Measurements from ENCODE around the gene YTHDF1. TPM values are rescaled to one million over a fixed set of nuclear protein-coding genes. Genes with fewer than 3 reads are reported as not detected.

YTHDF1 gene
- total and polyA plus RNA-seq, 2 of the 4 experiments (the other 2 are of a cell fraction) = 10.9 to 22.6 TPM

DNA sequence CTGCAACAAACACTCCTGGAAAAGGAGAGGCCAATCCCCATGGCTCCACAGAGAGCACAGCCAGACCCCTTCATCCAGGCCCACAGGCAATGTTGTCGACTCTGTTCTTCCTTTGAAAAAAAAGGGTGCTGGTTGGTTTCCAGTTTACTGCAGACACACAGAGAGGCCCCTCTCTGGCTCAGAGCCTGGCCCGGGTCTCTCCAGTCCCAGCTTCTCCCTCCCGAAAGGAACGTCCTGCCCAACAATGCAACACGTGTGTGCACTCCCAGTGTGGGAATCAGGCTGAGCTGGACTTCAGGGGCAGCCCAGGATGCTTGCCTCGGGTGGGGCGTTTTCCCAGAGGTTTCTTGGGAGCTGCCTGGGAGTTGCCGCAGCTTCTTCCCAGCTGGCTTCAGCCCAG, 42.9 kb upstream of the YTHDF1 start:
- POLR2A ChIA-PET (ENCODE audit: unreplicated experiment) = no interaction called here
- no peak overlapping the region for H3K9ac ChIP-seq (ENCODE audit: low read depth, low read length)
- H3K4me3 ChIP-seq (ENCODE audit: insufficient read depth, low read depth, low read length) = no peak overlapping the region
- no peak overlapping the region for H3K14ac ChIP-seq (replicated peaks; ENCODE audit: low read depth, low read length)
- no peak overlapping the region for H3K18ac ChIP-seq (ENCODE audit: low read depth, low read length)
- H4K5ac ChIP-seq (ENCODE audit: low read depth, low read length) = no peak overlapping the region
- TF ChIP-seq RCOR1 (IDR thresholded peaks at IDR 0.05; ENCODE audit: insufficient replicate concordance, low read length) (no peak), NFE2L2 (IDR thresholded peaks at IDR 0.05; ENCODE audit: low read depth, low read length) (no peak), FOS (IDR thresholded peaks at IDR 0.05; ENCODE audit: low read depth, low read length) (no peak), CEBPB (IDR thresholded peaks at IDR 0.05; ENCODE audit: low read depth, low read length) (no peak), POLR2A (IDR thresholded peaks at IDR 0.05; ENCODE audit: low read depth, low read length) (no peak), MAZ (IDR thresholded peaks at IDR 0.05; ENCODE audit: borderline replicate concordance, low read depth, low read length) (no peak), BHLHE40 (IDR thresholded peaks at IDR 0.05; ENCODE audit: low read depth, low read length) (no peak), CHD1 (IDR thresholded peaks at IDR 0.05; ENCODE audit: low read depth, low read length) (no peak), MAFK (IDR thresholded peaks at IDR 0.05; ENCODE audit: low read depth, low read length) (no peak)
- TF ChIP-seq, protein P1, sequence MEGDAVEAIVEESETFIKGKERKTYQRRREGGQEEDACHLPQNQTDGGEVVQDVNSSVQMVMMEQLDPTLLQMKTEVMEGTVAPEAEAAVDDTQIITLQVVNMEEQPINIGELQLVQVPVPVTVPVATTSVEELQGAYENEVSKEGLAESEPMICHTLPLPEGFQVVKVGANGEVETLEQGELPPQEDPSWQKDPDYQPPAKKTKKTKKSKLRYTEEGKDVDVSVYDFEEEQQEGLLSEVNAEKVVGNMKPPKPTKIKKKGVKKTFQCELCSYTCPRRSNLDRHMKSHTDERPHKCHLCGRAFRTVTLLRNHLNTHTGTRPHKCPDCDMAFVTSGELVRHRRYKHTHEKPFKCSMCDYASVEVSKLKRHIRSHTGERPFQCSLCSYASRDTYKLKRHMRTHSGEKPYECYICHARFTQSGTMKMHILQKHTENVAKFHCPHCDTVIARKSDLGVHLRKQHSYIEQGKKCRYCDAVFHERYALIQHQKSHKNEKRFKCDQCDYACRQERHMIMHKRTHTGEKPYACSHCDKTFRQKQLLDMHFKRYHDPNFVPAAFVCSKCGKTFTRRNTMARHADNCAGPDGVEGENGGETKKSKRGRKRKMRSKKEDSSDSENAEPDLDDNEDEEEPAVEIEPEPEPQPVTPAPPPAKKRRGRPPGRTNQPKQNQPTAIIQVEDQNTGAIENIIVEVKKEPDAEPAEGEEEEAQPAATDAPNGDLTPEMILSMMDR (conservative IDR thresholded peaks at IDR 0.05; ENCODE audit: low read depth, low read length) = no peak
- TF ChIP-seq, protein P2, sequence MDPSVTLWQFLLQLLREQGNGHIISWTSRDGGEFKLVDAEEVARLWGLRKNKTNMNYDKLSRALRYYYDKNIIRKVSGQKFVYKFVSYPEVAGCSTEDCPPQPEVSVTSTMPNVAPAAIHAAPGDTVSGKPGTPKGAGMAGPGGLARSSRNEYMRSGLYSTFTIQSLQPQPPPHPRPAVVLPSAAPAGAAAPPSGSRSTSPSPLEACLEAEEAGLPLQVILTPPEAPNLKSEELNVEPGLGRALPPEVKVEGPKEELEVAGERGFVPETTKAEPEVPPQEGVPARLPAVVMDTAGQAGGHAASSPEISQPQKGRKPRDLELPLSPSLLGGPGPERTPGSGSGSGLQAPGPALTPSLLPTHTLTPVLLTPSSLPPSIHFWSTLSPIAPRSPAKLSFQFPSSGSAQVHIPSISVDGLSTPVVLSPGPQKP (IDR thresholded peaks at IDR 0.05; ENCODE audit: borderline replicate concordance, low read depth, low read length) = no peak
- 11% methylated on average over 7 of the region's 8 CpGs; no CpG with 5 or more reads in 1 of the 2 experiments for WGBS, 2 experiments (ENCODE audit: extremely low coverage in 2 of 2, insufficient read length in 1 of 2)
- H2BK5ac ChIP-seq (ENCODE audit: low read depth, low read length, poor library complexity, severe bottlenecking) = no peak overlapping the region
- ATAC-seq (ENCODE audit: low read depth) = no peak
- H4K8ac ChIP-seq (ENCODE audit: low read depth in 2 of 2, low read length in 2 of 2) = no peak overlapping the region
- no peak overlapping the region for H3K4me2 ChIP-seq (ENCODE audit: low read depth, low read length)
- H3K27ac ChIP-seq (ENCODE audit: insufficient read depth, low read length) = no peak overlapping the region
- H2AK9ac ChIP-seq (replicated peaks; ENCODE audit: low read depth, low read length, poor library complexity) = no peak overlapping the region
- H3K36me3 ChIP-seq (ENCODE audit: control insufficient read depth, insufficient read depth, low read length) = no peaks in the 10 kb centered on the region
- dilution Hi-C loops (cut with HindIII; ENCODE audit: low sequenced_read_pairs, unreplicated experiment) = no loop called here
- H3K27me3 ChIP-seq (ENCODE audit: control insufficient read depth, insufficient read depth, low read length) = peaks cover 88% of the 10 kb centered on the region
- H4K20me1 ChIP-seq (ENCODE audit: insufficient read depth, low read length) = no peaks in the 10 kb centered on the region; the same call in 1 of the 2 replicates
- no TSS peak for BruUV-seq (replicated peaks)
- H3K9me1 ChIP-seq (ENCODE audit: insufficient read depth, low read length) = no peaks in the 10 kb centered on the region
- H3K4me1 ChIP-seq (ENCODE audit: control insufficient read depth, insufficient read depth, low read length) = no peaks in the 10 kb centered on the region; the same call in 1 of the 2 replicates
- H3K56ac ChIP-seq (ENCODE audit: extremely low read depth, insufficient read depth, low read length) = no peak overlapping the region
- peaks cover 2% of the 10 kb centered on the region; the same call in 1 of the 2 replicates for H3K9me3 ChIP-seq (ENCODE audit: control insufficient read depth, insufficient read depth, low read length)
- no peak overlapping the region for H4K91ac ChIP-seq (ENCODE audit: insufficient read depth, low read depth, low read length)
- no peak overlapping the region for H3K23ac ChIP-seq (ENCODE audit: low read depth, low read length)
- no peak overlapping the region for H2BK15ac ChIP-seq (ENCODE audit: low read depth, low read length)
- DNase-seq = no peak
- no peak overlapping the region for H3K4ac ChIP-seq (ENCODE audit: low read depth, low read length)
- no peak overlapping the region for H2BK120ac ChIP-seq (ENCODE audit: low read depth, low read length)
- intact Hi-C loops (cut with micrococcal nuclease) = no loop called here
- in situ Hi-C loops (cut with MboI; ENCODE audit: low sequenced_read_pairs) = no loop called here
- H3K79me1 ChIP-seq (ENCODE audit: low read depth in 1 of 2, low read length in 2 of 2) = no peaks in the 10 kb centered on the region
- H2AK5ac ChIP-seq (ENCODE audit: low read depth, low read length) = no peak overlapping the region
- CTCF ChIA-PET = no interaction called here
- no peak overlapping the region for H2AFZ ChIP-seq (replicated peaks; ENCODE audit: low read length, poor library complexity)
- H2BK20ac ChIP-seq (ENCODE audit: low read depth, low read length) = no peak overlapping the region
